ENCODE data around the gene NEURL3.

The NEURL3 gene

DNA sequence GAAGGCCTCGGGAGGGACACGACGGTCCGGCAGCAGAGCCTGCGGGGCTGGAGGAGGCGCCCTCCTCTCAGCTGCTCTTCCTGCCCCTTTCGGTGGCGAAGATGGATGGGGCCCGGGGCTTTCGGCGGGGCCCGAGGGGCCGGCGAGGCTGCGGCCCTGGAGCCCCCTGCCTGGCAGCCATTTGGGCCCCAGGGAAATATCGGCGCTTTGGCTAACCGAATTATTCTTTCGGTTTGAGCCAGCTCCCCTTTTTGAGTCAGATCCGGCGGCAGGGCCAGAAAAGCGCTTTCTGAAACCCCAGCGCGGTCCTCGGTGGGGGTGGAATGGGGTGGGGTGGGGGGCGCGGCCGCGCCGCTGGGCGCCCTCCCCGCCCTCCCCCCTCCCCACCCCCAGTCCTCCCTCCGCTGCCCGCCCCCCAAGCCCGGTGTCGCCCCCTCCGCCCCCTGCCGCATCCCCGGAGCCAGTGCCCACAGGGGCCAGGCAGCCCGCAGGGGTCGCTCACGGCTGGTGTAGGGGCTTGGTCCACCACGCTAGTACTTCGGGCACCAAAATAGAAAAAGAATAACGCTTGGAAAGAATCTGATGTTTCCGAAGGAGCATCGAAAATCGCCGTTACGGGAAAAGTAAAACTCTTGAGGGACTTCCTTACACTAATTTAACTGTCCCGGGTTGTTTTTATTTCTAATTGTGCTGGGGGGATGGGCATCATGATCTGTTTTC, 22.3 kb upstream of the NEURL3 start:
- peak; percentile 48 for DNase-seq

DNA sequence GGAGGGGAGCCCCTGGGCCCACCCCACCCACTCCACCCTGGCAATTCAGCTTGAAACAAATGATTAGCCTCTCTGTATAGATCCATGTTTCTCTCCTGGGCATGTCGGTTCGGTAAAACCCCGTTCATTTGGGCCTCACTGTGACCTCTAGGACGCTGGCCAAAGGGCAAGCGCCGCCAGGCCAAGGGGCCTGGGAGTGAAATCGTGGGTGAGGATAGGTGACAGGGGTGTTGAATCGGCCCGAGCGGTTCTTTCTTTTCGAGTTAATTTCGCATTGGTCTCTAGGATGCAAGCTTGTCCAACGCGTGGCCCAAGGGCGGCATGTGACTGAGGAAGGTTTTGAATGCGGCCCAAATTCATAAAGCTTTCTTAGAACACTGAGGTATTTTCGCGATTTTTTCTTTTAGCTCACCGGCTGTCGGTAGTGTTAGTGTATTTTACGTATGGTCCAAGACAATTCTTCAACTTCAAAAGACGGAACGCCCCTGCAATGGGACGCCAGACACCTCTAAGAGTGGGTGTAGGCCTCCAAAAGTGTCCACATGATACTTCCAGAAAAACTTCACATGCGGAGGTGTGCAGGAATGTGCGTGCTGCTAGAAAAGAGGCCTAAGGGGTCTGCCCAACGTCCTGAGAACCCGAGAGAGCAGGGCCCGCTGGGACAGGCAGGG, 21.6 kb upstream of the NEURL3 start:
- no peak for DNase-seq

- no peak for DNase-seq
Measured at GRCh38 chr2:96526101-96526591, 21.0 kb upstream of the NEURL3 start.

DNA sequence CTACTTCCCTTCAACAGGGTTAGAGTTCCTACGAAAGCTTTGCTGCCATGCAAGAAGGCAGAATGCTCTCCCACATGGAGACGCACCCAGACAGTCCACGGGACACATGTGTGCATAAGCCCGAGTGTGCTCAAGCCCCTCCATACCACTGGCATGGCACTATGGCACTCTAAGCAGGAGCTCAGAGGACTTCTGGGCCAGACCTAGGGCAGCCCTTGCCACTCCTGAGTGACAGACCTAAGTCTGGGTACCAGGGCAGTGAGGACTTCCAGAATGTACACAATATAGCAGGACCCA, 20.0 kb upstream of the NEURL3 start:
- DNase-seq: no peak

GRCh38 chr2:96524482-96525210, 19.5 kb upstream of the NEURL3 start:
- no peak for DNase-seq

GRCh38 chr2:96523659-96524481, 18.7 kb upstream of the NEURL3 start:
- DNase-seq: no peak

DNA sequence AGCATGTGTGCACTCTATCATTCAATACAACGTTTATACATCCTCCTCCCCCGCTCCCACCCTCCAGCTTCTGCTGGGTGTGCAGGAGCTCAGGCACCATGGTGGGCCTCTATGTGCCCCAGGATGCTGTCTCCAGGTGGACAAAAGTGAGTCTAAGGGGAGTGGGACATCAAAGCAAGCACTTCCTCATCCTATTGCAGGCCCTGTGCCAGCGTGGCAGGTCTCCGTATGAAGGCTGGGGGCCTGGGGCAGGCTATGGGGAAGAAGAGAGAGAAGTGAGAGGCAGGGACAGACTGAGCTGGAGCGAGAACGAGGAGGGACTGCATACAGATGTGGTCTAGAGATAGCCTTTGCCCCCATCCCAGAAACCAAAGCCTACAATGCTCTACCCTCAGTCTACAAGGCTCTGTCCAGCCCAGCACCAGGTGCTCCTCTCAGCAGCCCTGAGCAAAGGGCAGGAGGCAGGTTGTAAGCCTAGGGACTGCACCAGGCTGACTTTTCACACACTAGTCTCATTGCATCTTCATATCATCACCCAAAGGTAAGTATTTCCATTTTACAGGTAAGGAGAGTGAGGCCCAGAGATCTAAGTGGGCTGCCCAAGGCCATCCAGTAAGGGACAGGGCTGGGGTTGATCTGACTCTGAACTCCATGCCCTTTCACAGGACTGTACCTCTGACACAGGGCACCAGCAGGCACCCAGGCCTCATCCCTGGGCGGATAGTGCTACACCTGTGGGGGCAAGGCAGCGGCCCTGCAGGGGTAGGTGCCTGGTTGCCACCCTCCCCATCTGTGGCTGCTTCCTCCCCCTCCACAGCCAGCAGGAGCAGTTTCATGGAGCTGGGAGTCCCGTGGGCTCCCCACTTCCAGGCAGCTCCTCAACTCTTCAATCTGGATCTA, 17.4 kb upstream of the NEURL3 start:
- no peak for DNase-seq

GRCh38 chr2:96521219-96521618, 16.1 kb upstream of the NEURL3 start:
- no peak for DNase-seq

DNA sequence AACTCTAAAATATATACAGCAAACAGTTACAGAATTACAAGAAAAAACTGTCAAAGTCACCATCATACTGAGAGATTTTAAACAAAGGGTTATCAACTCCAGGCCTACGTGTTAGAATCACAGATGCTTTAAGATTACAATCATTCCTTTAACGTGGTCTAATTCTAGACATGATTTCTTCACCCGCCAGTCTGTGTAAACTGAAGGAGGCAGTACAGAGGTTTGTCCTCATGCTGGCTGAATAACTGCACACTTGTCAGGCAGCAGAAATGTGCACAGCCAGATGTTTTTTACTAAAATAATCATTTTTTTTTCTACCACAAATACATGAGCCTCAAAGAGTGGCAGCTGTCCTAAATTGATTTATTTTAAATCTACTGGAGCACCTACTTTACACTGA, 15.5 kb upstream of the NEURL3 start:
- DNase-seq: no peak

DNA sequence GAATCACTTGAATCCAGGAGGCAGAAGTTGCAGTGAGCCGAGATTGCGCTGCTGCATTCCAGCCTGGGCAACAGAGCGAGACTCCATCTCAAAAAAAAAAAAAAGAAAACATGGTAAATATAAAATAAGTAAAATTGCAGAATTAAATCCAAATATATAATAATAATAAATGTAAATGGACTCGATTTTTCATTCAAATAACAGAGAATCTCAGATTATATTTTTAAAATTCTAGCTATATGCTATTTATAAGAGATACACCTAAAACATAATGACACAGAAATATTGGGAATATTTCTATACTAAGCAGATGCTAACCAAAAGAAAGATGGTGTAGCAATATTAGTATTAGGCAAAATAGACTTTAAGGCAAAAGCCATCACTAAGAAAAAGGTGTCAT, 15.1 kb upstream of the NEURL3 start:
- DNase-seq: no peak

- DNase-seq: no peak
Measured at GRCh38 chr2:96517079-96517478, 11.9 kb upstream of the NEURL3 start.

DNA sequence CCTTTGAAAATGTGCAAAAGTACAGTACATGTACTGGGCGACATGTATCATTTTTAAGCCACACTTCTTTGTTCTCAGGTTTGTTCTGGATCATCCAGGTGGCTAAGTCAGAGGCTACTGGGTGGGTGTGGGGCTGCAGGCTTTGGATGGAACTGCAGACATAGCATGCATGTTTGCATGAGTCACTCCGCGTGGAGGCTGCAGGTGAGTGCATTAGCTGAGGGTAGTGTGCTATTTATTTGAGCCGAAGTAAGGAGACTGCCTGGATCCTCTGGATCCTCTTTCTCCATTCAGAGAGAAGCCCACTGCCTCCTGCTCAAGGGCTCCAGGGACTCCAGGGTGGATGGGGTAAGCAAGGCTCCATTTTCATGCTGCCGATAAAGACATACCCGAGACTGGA, 9.4 kb upstream of the NEURL3 start:
- DNase-seq: no peak

DNA sequence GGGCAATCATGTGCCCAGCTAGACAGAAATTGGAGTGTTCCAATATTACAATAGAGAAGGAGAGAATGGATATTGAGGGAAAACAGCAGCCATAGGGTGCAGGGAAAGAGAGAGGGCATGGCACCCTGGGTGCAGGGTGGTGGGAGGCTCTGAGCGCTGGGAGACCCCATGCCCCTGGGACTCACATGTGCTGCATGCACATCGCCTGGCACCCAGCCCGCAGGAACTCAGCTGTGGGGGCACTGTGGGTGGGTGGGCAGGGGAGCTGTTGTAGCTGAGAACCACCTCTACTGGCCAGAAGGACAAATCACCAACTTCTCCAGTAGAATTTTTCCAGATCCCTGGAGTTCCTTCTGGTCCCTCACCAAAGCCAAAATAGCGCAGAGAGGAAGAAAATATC, 7.2 kb upstream of the NEURL3 start:
- no peak for DNase-seq

DNA sequence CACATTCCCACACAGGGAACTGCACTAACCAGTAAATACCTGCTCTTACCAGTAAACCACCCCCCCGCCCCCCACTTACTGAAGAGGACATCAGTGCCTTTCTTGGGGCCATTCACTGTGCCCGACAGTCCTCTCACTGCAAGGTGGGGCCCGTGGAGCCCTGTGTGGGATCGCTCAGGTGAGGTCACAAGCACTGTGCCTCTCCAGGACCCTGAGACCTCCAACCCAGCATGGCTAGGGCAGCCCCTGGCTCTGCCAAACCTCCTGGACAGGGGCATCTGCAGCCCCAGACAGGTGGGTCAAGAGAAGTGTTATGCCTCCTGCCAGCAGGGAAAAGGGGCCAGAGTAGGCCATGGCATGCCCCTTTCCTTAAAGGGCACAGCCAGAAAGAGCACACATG, 6.7 kb upstream of the NEURL3 start:
- no peak for DNase-seq

DNA sequence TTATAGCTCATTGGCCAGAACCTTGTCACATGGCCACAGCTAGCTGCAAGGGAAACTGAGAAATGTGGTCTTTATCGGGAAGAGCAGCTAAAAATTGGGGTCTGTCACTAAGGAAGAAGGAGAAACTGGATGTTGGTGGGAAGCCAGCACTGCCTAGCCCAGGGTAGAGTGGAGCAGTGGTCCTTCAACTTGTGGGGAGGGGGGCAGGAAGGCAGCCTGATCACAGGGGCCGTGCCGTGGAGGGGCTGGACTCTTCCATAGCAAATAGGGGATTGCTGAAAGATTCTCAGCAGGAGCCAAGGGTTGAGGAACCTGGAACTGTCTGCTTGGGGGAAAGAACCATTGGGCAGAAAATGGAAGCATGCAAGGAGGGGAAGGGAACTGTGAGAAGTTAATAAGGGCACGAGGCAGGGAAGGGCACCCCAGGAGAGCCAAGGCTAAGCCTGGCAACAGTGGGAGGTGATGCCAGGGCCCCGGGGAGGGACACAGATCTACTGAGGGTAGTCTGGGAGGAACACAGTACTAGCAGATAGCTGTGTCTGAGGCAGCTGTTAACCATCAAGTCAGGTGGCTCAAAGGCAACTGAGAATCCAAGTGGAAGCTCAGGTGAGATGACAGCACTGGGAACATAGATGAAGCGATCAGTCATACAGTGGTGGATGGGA, 5.9 kb upstream of the NEURL3 start:
- DNase-seq: no peak

DNA sequence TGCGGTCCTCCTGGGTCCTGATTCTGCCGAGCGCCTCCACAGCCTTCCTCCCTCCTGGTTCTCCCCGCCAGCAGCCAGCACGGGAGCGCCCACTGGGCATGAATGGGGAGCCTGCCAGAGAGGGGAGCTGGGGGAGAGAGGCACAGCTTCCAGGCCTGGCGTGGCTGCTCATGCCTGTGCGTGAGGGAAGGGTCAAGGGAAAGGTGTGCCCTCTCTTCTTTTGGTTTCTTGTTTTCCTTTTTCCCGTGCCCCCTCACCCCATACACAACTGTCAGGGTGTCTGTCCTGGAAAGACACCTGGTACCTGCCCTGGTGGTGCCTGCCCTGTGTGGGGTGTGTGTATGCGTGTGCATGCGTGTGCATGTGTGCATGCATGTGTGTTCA, 4.7 kb upstream of the NEURL3 start:
- DNase-seq: no peak

DNA sequence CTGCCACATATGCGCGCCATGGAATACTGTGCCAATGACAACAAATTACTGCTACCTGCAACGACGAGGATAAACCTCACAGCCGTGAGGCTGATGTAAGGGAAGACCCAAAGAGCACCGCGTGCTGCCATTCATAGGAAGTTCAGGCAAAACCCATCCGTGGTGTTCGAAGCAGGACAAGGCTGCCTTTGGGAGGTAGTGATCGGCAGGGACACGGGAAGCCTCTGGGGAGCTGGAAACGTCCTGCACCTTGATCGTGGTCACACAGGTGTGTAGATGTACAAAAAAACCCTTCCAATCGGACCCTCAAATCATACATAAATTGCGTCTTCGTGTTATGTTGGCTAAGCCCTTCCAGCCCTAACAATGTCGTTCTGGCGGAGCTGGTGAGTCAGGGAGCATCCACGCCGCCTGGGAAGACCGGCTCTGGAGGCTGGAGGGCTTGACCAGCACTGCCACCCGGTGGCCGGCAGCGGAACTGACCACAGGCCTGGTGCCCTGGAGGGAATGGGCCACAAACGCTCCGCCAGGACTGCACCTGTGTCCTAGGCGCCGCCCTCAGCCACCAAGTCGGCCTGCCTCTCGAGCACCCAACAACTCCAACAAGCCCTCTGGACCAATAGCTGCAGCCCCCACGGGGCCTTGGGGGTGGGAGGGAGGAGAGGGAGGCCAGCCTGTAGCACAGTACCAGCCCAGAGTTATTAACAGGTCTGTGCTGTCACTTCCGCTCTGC, 4.1 kb upstream of the NEURL3 start:
- peak; percentile 27 for DNase-seq

DNA sequence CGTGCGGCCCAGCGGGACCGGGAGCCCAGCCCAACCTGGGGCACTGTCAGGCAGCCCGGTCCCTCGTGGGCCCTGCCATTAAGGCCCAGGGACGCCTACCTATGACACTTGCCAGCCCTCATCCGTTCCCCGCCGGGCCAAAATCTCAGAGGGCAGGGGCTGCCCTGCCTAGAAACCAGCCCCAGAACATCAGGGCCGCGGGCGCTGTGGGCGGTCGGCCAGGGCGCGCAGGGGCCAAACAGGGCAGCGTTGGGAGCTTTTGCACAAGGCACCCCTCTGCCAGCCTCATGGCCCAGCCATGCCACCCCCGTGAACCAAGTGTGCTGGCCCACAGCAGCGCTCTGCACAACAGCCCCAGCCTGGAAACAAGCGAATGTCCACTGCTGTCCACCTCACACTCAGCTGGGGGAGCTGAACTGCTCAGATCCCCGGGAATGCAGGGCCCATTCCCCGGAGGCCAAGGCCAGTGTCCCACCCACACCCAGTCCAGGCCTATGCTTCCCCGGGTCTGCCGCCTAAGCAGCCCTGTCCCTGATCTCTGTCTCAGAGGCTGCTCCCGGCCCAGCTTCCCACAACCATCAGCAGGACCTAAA, 3.5 kb upstream of the NEURL3 start:
- no peak for DNase-seq

DNA sequence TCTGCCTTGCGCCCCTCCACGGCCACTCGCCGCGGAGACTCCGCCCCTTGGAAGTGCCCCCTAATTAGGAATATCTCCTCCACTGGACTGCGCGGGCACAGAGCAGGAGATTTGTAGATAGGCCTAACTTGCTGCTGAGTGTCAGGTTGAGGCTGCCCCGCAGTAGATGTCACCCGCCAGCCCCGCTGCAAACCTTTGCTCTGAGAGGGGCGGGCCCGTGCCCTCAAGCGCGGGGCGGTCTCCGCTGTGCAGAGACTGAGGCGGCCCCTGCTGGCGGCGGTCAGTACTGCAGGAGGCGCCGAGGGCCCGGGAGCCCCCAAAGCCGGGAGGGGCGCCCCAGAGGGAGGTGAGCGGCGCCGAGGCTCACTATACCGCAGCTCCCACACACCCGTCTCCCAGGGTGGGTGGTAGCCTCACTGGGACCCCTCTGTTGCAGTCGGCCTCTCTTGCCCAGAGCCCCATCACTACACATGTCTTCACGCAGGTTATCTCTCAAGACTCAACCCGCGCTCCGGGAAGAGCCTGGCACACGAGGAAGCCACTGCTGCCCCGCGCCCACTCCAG, 2.9 kb upstream of the NEURL3 start:
- peak; percentile 94 for DNase-seq

GRCh38 chr2:96506907-96507240, 1.7 kb upstream of the NEURL3 start:
- no peak for DNase-seq
